OCI-LY7 (cell line): Measurements from ENCODE around the gene TCTN3.

Experiments used
- EZH2phosphoT487 ChIP-seq: fragments of 200-600 bp; sonication (generic); IDR thresholded peaks from 2 replicates; pipeline ENCODE4 v1.6.1; 2018; ENCODE audit warnings: low read depth, borderline replicate concordance, mild to moderate bottlenecking, mixed run types, antibody characterized with exemption, low read length, moderate library complexity, mixed read lengths
- TF ChIP-seq, protein P1 (sequence below): fragments of 200-600 bp; sonication (generic); conservative IDR thresholded peaks from 2 replicates; pipeline ENCODE4 v1.5.1; 2014; ENCODE audit warnings: mild to moderate bottlenecking, antibody characterized with exemption, low read length, moderate library complexity, mixed read lengths

DNA sequence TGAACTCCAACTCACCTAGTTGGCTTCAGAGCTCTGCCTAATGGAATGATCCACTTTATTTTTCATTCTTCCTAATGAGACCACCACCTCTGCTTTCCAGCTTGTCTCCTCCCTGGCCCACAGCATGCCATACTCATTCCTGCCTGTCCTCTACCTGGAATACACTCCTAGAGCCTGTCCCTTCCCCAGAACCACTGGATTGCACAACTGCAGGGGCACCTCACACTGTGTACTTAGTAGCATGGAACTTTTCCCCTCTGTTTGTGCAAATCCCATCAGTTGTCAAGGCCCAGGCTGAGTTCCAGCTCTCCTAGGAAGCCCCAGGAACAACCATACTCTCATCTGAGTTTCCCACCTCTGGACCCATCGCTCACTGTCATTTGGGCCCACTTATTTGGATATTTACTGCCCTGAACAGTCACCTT, 52.8 kb downstream of the TCTN3 start:
- TF ChIP-seq, protein P1, sequence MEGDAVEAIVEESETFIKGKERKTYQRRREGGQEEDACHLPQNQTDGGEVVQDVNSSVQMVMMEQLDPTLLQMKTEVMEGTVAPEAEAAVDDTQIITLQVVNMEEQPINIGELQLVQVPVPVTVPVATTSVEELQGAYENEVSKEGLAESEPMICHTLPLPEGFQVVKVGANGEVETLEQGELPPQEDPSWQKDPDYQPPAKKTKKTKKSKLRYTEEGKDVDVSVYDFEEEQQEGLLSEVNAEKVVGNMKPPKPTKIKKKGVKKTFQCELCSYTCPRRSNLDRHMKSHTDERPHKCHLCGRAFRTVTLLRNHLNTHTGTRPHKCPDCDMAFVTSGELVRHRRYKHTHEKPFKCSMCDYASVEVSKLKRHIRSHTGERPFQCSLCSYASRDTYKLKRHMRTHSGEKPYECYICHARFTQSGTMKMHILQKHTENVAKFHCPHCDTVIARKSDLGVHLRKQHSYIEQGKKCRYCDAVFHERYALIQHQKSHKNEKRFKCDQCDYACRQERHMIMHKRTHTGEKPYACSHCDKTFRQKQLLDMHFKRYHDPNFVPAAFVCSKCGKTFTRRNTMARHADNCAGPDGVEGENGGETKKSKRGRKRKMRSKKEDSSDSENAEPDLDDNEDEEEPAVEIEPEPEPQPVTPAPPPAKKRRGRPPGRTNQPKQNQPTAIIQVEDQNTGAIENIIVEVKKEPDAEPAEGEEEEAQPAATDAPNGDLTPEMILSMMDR: no peak
- no peak for TF ChIP-seq EZH2phosphoT487
